NT2/D1 (cell line): ENCODE measurements around the gene CHN2.
A peak's percentile ranks its signal among the peaks of the same experiment; 100 is the strongest.

Source experiments
- DNase-seq: peaks from one replicate; pipeline ENCODE4 v3.0.0-alpha.2; 2011; ENCODE audit warnings: low read depth, low spot score
- H3K27me3 ChIP-seq: 2 replicates; pipeline ENCODE4 v1.6.0; 2011; ENCODE audit warnings: mild to moderate bottlenecking; ENCODE audit not compliant: insufficient read length, insufficient read depth
- H3K36me3 ChIP-seq: 2 replicates; pipeline ENCODE4 v1.6.1; 2011; ENCODE audit warnings: mild to moderate bottlenecking, low read length, mixed read lengths; ENCODE audit not compliant: insufficient read depth, insufficient read length
- H3K4me1 ChIP-seq: 2 replicates; pipeline ENCODE4 v1.5.1; 2011; ENCODE audit not compliant: insufficient read depth, insufficient read length
- H3K4me3 ChIP-seq: 2 replicates; pipeline ENCODE4 v1.5.1; 2011; ENCODE audit warnings: low read depth; ENCODE audit not compliant: insufficient read length
- H3K9ac ChIP-seq: 2 replicates; pipeline ENCODE4 v1.6.0; 2011; ENCODE audit warnings: low read depth; ENCODE audit not compliant: insufficient read length
- H3K9me3 ChIP-seq: 2 replicates; pipeline ENCODE4 v1.5.1; 2011; ENCODE audit warnings: mild to moderate bottlenecking, low read length; ENCODE audit not compliant: insufficient read depth
- SUZ12 ChIP-seq: IDR thresholded peaks from 2 replicates; pipeline ENCODE4 v1.6.1; 2011; ENCODE audit not compliant: insufficient read length, insufficient read depth; ENCODE audit errors: extremely low read depth
- YY1 ChIP-seq: IDR thresholded peaks from 2 replicates; pipeline ENCODE4 v1.6.1; 2011; ENCODE audit not compliant: insufficient read length, insufficient read depth
- ZNF274 ChIP-seq: IDR thresholded peaks from 2 replicates; pipeline ENCODE4 v1.6.1; 2011; ENCODE audit warnings: mild to moderate bottlenecking, low read depth, low read length

Gene CHN2

GRCh38 chr7:29401769-29402168 is 207.2 kb downstream of the CHN2 start:
- Histone ChIP-seq H3K4me1 (no peaks in the 10 kb centered on the region), H3K9me3 (no peaks in the 10 kb centered on the region), H3K36me3 (no peaks in the 10 kb centered on the region), H3K4me3 (no peak overlapping the region), H3K9ac (no peak overlapping the region), H3K27me3 (no peaks in the 10 kb centered on the region)
- no peak for DNase-seq
- TF ChIP-seq ZNF274 (no peak), SUZ12 (no peak), YY1 (no peak)

- H3K4me3 ChIP-seq: no peak overlapping the region
- DNase-seq: no peak
- H3K9ac ChIP-seq: no peak overlapping the region
- no peaks in the 10 kb centered on the region for H3K27me3 ChIP-seq
- peaks cover 2% of the 10 kb centered on the region for H3K4me1 ChIP-seq
- H3K9me3 ChIP-seq: no peaks in the 10 kb centered on the region
- no peak for TF ChIP-seq SUZ12
- no peak for TF ChIP-seq YY1
- no peak for TF ChIP-seq ZNF274
- H3K36me3 ChIP-seq: no peaks in the 10 kb centered on the region
Observed at GRCh38 chr7:29405891-29406290, 211.3 kb downstream of the CHN2 start.

GRCh38 chr7:29406366-29406765 is 211.8 kb downstream of the CHN2 start:
- DNase-seq: no peak
- Histone ChIP-seq H3K9me3 (no peaks in the 10 kb centered on the region), H3K9ac (no peak overlapping the region), H3K4me1 (peaks cover 2% of the 10 kb centered on the region), H3K4me3 (no peak overlapping the region), H3K36me3 (no peaks in the 10 kb centered on the region), H3K27me3 (no peaks in the 10 kb centered on the region)
- TF ChIP-seq SUZ12: no peak
- TF ChIP-seq ZNF274: no peak
- no peak for TF ChIP-seq YY1

GRCh38 chr7:29408841-29409243 is 214.3 kb downstream of the CHN2 start:
- TF ChIP-seq YY1 (no peak), ZNF274 (no peak), SUZ12 (no peak)
- Histone ChIP-seq H3K9me3 (no peaks in the 10 kb centered on the region), H3K36me3 (no peaks in the 10 kb centered on the region), H3K27me3 (no peaks in the 10 kb centered on the region), H3K9ac (no peak overlapping the region), H3K4me3 (no peak overlapping the region), H3K4me1 (peaks cover 2% of the 10 kb centered on the region)
- DNase-seq: peak; percentile 72

GRCh38 chr7:29410996-29411395 is 216.4 kb downstream of the CHN2 start:
- Histone ChIP-seq H3K9ac (no peak overlapping the region), H3K4me3 (no peak overlapping the region), H3K27me3 (no peaks in the 10 kb centered on the region), H3K4me1 (peaks cover 2% of the 10 kb centered on the region), H3K36me3 (no peaks in the 10 kb centered on the region), H3K9me3 (no peaks in the 10 kb centered on the region)
- TF ChIP-seq SUZ12 (no peak), ZNF274 (no peak), YY1 (no peak)
- DNase-seq: no peak

- TF ChIP-seq YY1 (no peak), ZNF274 (no peak)
- Histone ChIP-seq H3K27me3 (no peaks in the 10 kb centered on the region), H3K4me1 (peaks cover 5% of the 10 kb centered on the region), H3K36me3 (no peaks in the 10 kb centered on the region), H3K4me3 (no peak overlapping the region), H3K9me3 (no peaks in the 10 kb centered on the region), H3K9ac (no peak overlapping the region)
- DNase-seq: no peak
Observed at GRCh38 chr7:29412912-29413311, 218.3 kb downstream of the CHN2 start.

GRCh38 chr7:29413626-29414136 is 219.1 kb downstream of the CHN2 start:
- Histone ChIP-seq H3K4me1 (peaks cover 5% of the 10 kb centered on the region), H3K4me3 (no peak overlapping the region), H3K9ac (no peak overlapping the region), H3K27me3 (no peaks in the 10 kb centered on the region), H3K9me3 (no peaks in the 10 kb centered on the region), H3K36me3 (no peaks in the 10 kb centered on the region)
- no peak for TF ChIP-seq SUZ12
- TF ChIP-seq ZNF274: no peak
- no peak for TF ChIP-seq YY1
- DNase-seq: no peak
